Endothelial cell of hepatic sinusoid (primary cell): ENCODE data around the gene RAD51B.
"Not testable (repeated sequence)": the region's sequence is repeated elsewhere in the genome, so short reads cannot be mapped to it uniquely, and the experiment has no call there.

ENCODE experiments used
- in situ Hi-C: cut with HindIII; loops from 2 replicates; pipeline ENCODE4 v1.10.0; 2017; ENCODE audit warnings: low sequenced_read_pairs

The RAD51B gene

DNA sequence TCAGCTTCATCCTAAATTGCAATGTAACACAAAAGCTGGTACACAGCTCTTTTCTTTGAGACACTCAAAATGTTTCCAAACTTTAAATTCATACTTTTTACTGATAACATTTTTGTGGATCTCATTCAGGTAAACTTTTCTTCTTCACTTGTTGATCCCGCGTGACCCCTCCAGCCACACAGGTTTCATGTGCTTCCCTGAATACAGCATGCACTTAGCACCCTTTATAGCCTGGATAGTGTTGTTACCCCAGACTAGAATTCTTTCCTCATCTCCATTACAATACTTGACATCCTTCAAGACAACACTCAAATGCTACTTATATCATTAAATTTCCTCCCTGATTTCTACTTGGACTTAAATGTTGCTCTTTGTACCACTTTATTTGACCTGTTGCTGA is 373.4 kb downstream of the RAD51B start:
- in situ Hi-C loops: loop anchor here (5.0 kb wide), 1 partner anchor 34 kb away; no protein-coding TSS in a partner anchor

DNA sequence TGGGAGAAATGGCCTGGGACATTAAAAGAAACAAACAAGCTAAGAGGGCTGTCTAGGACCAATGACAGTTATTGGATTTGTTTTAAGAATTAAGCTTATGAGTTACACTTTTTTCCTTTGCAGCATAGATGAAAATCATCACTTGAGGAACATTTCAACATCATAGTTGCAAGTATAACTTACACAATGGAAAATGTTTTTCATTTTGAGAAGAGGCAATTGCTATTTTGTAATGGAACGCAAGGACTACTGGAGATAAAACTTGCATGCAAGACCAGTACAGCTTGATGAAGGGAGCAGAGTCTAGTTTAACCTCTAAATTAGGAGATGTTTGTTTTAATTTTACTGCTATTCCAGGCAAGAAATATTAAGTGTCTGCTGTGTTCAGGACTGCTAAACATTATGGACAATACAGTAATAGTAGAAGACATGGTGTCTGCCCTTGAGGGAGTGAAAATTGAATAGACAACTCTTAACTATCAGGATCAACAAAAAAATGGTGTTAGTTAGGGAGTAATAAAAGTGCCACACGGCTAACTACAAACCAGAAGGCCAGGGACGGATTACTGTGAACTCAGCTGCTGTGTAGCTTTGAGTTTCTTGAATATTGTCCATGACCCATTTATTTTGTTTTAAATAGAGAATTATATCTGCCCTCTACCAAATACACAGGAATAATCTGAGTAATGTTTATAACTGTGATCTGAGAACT is 374.5 kb downstream of the RAD51B start:
- in situ Hi-C loops: loop anchor here (5.0 kb wide), 1 partner anchor 33 kb away; no protein-coding TSS in a partner anchor

DNA sequence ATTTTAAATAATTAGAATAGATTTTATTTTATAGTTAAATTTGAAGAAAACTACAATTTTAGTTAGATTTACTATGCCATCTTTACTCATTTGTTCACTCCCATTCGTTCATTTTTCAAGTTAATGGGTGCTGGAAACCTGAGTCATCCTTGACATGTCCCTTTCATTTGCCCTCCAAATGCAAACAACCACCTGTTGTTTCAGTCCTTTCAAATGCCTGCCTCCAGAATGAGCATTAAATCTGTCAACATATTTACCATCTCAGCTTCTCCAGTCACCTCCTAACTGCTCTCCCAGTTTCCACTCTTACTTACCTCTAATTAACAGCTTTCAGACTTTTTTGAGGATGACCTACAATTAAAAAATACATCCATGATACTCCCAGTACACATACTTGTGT is 375.5 kb downstream of the RAD51B start:
- in situ Hi-C loops: no loop called here

DNA sequence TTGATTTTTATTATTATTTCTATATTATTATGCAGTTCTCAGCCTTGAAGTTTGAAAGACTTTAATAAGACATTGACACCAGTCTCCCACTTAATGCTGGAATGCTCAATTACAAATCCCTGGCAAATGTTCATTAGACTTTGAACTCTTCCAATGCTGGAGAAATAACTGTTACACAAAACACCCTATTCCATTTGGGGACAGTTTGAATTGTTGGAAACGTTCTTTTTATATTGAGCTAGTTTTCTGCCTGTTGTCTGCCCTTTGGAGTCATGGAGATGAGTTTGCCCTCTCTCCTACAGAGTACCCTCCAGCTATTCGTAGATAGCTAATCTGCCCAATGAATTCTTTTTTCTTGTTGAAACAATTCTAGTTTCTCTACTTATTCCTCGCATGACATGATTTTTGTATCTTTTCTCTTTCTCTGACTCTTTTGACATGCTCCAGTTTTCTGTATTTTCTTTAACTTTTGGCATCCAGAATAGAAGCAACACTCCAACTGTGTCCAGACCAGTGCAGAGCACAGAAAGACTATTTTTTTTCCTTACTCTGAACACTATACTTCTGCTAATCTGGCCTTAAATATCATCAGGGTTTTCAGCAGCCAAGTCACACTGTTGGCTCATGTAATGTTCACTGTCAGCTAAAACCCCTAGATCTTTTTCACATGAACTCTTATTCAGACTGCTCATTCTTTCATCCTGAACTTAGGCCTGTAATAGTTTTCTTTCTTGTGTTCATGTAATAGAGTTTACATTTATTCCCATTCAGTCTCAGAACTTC is 379.3 kb downstream of the RAD51B start:
- in situ Hi-C loops: no loop called here

DNA sequence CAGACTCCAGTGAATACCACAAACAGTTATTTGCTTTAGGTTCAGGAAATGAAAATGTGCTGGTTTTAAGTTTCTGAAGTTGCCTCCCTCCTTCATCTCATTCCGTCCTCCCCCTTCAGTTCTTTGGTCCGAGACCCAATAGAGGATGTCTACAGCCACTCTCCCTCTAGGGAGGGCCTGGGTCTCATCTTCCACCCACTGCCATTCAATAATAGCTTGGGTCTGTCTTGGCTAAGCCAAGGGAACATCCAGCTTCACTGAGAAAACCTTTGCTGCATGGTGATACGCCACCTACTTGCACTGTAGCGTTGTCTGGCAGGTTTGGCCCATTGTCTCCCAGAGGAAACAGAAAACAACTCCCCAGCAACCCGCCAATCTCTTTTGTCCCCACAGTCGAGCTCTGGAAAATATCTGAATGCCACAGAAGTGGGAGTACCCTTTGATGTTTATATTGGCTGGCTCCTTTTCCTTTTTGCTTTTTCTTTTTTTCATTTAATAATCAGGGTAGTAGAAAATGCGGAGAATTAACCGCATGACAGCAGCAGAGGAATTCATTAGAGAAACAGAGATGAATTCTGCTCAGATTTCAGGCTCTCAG is 380.1 kb downstream of the RAD51B start:
- in situ Hi-C loops: no loop called here

DNA sequence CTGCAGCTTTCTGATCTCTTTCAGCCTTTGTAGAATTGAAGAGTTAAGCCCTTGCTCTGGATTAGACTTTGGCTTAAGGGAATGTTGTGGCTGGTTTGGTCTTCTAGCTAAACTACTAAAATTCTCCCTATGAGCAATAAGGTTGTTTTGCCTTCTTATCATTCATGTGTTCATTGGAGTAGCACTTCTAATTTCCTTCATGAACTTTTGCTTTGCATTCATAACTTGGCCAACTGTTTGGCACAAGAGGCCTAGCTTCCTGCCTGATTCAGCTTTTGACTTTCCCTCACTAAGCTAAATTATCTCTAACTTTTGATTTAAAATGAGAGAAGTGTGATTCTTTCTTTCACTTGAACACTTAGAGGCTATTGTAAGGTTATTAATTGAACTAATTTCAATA is 384.3 kb downstream of the RAD51B start:
- in situ Hi-C loops: no loop called here

DNA sequence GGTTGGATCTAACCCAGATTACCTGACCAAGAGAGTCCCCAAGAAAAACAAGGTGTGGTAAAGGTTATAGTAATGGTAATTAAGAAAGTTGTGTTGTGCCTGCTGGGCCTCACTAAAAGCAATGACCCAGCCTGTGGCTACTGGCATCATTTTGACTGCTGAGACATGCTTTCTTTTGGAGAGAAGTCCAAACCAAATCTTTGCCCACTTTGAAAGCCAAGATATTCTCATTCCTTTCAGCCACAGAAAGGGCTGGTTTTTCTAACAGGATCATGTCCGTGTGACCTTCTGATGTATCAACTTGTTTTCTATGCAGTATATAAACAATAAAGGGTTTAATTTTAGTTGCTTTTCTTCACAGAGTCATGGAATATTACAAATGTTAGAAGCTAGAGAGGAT is 388.6 kb downstream of the RAD51B start:
- in situ Hi-C loops: no loop called here

DNA sequence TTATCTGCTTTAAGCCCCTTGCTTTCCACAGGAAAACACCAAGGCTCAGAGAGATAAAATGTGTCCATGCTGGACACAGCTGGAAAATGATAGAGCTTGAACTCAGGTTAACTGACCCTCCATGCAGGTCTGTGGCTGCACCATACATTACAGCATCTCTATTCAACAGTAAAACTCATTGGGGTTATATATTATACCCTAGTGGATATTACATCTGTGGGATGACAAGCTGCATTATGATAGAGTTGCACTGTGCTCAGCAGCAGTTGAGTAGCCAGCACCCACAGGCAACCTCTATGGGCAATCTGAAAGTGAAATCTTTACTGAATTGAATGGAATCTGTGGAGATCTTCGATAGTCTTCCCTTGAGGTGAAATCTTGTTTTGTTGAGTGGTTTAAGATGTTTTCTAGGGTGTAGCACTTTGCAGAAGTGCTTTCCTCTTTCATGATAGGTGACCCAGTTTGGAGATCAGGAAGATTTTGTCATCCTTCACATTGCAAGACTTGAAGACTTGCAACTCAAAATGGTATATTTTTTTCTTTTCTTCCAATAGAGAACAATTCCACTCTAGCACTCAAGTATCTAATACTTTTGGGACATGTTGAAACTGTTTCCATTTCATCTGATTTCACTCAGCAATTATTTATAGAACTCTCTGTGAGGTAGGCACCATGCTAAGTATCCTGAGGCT is 389.2 kb downstream of the RAD51B start:
- in situ Hi-C loops: no loop called here

DNA sequence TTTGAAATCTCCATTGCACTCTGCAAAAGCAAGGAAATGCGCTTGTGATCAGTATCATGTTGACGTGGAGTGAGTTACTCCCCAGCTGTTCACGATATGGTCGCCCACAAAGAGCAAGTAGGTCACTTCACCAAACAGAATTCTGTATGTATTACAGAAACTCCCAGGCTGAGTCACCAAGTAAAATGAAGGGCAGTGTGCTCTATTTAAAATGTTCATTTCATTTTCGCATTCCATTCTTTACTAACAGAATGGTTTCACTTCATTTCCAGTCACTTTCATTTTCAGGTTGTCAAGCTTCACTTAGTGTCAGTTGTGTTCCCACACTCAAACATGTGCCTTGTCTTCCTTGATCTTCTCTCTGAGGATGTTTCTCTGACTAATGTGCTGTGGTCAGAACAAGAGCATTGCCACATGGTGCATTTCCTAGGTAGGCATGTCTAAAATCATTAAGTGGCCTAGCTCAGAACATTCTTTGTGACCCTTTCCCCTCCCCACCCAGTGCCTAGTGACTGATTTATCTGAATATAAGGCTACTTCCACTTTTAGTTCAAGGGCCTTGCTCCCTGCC is 391.2 kb downstream of the RAD51B start:
- in situ Hi-C loops: no loop called here

DNA sequence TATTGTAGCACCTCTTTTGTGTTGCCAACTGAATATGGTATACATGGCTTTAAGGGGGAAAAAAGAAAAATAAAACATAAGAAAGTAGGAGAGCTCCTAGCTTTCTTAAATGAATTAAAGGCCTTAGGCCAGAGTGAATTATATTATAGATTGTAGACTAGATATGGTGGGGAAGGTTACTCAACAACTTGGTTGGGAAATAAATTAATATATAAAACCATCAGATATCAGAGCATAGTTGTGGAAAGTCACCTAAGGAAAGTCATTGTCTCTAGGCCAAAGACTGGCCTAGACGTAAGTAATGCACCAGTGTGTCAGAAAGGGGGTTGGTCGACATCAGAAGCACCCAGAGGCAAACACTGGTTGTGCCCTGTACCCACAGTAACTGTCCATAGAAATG is 391.8 kb downstream of the RAD51B start:
- in situ Hi-C loops: no loop called here

DNA sequence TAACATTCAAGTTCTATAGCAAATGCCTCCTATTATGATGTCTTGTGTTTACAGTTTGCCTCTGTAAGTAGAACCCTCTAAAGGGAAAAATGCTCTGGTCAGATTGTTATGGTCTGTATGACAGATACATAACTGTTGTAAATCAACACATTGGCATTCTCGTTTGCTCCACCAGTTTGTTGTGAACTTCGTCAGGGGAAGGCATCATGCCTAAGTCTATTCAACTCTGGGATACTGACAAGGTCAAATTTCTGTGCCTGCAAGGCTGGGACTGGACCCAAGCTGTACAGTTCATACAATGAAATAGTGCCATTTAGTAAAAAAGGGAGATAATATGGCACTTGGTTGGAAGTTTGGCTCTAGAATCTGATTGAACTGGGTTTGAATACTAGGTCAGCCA is 392.3 kb downstream of the RAD51B start:
- in situ Hi-C loops: no loop called here

DNA sequence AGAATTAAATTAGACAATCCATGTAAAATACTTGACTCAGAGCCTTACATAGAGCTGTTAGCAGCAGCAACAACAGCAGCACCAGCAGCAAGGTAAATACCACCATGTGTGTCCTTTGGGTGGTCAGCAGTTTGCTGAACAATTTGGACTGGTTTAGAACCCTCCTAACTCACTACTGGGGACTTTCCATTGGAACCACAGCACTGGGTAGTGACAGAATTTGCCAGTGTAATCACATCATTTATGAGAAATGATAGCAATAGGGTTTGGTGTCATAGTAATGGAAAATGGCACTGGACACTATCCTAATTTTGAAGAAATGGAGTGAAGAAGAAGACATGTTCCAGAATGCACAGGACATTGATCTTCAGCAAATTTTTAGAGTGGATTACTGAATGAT is 392.8 kb downstream of the RAD51B start:
- in situ Hi-C loops: no loop called here

DNA sequence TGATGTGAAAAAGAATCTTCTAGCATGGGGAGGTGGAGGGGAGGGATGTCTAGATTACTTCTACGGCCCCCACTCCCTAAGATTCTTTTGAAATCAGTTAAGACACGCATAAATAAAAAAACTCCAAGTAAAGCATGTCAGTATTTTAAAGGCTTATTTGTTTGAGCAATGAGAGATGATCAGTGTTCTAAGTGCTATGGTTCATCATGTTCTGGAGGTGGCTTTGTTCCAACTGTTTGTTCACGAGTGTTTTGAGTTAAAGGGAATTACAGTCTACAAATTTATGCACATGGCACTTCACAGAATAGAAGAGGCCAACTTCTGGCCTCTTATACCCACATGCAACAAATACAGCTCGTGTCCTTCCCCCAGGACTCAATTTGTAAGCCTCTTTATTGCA is 394.9 kb downstream of the RAD51B start:
- in situ Hi-C loops: no loop called here

DNA sequence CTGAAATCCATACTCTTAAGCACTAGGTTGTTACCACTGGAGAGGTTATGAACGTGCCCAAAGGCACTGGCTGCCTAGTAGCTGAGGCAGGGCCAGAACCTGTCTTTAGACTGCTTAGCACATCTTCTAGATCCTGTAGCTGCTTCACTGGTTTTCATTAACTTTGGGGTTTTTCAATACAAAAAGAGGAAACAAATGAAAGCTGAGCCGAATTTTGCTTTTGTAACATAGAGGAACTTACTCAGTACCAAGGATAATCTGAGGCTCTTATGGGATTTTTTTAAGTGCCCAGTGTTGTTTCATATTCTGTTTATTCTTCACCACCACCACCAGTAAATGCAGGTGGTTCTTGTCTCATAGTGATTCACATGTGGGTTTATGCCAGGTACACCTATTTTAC is 396.1 kb downstream of the RAD51B start:
- in situ Hi-C loops: no loop called here

DNA sequence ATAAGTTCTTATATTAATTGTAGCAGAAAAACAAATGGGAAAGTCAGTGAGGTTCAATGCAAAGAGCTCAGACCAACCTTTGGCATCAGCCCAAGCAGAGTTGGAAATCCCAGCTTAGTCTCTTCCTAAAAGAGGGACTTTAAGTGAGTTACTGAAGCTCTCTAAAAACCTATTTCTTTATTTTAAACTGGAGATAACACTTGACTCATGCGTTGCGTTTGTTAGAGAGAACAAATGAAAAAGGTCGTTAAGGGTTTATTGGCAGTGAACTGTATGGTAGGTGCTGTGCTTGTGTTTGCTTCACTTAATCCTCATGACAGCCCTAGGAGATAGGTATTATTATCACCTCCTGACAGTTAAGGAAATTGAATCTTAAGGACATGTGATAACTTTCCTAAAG is 396.5 kb downstream of the RAD51B start:
- in situ Hi-C loops: no loop called here

DNA sequence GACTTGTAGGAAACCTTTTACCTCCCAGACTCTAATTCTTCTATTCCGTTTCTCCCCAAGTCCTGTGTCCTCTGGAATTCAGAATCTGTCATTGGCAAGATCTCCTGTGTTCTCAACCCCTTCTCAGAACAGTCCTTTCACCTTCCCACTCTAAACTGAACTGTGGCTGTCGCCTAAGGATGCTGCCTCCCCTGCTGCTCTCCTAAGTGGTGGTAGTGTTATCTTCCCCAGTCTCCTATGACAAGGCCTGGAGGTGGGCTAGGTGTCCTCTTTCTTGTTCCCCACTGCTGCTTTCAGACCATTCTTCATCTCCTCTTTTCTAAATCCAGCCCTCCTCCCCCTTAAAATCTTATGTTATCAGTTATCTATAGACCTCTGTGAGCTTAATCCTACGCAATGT is 397.4 kb downstream of the RAD51B start:
- in situ Hi-C loops: no loop called here

DNA sequence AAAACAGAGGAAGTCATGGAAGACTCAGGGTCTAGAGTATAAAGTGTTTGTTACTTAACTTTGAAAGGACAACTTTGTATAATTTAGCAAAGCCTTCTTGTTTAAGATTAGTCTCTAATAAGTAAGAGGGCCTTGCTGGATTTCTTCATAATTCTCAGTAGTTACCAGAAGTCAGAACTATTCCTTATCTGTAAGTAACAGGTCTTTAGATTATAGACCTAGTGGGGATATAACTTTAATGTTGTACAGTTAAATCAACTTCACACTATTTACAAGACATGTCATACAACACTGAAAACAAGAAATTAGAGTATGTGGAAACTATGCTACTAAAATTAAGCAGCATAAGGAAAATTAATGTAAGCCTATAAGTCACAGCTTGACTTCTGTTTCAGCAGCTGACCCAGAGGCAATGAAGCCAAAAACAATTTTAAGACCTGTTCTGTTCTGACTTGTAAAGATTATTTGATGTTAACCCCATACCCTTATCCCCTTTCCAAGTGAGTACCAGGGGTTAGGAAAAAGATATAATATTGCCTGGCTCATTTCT is 398.3 kb downstream of the RAD51B start:
- in situ Hi-C loops: no loop called here

DNA sequence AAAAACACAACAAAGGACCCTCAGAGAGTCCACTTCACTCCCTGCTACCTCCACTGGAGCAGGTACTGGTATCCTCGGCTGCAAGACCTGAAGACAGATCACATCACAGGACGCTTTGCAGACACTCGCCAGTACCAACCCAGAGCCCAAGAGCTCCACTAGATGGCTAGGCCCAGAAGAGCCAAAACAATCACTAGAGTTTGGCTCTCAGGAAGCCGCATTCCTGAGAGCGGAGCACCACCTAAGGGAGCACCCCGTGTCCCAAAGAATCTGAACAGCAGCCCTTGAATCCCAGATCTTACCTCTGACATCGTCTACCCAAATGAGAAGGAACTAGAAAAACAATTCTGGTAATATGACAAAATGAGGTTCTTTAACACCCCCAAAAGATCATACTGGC is 399.8 kb downstream of the RAD51B start:
- in situ Hi-C loops: no loop called here

DNA sequence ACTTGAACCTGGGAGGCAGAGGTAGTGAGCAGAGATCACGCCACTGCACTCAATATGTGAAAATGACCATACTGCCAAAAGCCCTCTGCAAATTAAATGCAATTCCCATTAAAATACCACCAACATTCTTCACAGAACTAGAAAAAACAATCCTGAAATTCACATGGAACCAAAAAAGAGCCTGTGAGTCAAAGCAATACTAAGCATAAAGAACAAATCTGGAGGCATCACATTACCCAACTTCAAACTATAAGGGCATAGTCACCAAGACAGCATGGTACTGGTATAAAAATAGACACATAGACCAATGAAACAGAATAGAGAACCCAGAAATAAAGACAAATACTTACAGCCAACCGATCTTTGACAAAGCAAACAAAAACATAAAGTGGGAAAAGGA is 401.5 kb downstream of the RAD51B start:
- in situ Hi-C loops: not testable (repeated sequence)

DNA sequence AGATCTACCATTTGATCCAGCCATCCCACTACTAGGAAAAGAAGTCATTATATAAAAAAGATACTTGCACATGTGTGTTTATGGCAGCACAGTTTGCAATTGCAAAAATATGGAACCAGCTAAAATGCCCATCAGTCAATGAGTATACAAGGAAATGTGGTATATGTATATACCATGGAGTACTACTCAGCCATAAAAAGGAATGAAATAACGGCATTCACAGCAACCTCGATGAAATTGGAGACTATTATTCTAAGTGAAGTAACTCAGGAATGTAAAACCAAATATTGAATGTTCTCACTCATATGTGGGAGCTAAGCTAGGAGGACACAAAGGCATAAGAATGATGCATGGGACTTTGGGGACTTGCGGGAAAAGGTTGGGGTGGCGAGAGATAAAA is 402.6 kb downstream of the RAD51B start:
- in situ Hi-C loops: no loop called here

DNA sequence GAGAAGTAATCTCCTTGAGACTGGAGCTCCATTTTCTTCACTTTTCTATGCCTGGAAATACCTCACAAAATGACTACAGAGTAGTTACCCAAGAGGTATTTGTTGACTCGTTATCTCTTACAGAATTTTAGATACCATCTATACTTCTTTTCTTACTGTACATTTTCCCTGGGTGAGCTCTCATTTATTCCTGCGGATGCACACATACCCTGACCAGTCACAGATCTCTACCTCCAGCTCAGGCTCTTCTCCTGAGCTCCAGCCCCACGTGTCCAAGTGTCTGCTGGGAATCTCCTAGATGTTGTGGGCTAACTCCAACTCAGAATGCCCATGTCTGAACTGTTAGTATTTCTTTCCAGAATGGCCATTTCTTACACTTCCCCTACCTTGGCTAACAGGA is 403.1 kb downstream of the RAD51B start:
- in situ Hi-C loops: no loop called here
